ENCODE results near the gene PRRT1.
"Not testable (repeated sequence)": the region's sequence is repeated elsewhere in the genome, so short reads cannot be mapped to it uniquely, and the experiment has no call there.

The PRRT1 gene

DNA sequence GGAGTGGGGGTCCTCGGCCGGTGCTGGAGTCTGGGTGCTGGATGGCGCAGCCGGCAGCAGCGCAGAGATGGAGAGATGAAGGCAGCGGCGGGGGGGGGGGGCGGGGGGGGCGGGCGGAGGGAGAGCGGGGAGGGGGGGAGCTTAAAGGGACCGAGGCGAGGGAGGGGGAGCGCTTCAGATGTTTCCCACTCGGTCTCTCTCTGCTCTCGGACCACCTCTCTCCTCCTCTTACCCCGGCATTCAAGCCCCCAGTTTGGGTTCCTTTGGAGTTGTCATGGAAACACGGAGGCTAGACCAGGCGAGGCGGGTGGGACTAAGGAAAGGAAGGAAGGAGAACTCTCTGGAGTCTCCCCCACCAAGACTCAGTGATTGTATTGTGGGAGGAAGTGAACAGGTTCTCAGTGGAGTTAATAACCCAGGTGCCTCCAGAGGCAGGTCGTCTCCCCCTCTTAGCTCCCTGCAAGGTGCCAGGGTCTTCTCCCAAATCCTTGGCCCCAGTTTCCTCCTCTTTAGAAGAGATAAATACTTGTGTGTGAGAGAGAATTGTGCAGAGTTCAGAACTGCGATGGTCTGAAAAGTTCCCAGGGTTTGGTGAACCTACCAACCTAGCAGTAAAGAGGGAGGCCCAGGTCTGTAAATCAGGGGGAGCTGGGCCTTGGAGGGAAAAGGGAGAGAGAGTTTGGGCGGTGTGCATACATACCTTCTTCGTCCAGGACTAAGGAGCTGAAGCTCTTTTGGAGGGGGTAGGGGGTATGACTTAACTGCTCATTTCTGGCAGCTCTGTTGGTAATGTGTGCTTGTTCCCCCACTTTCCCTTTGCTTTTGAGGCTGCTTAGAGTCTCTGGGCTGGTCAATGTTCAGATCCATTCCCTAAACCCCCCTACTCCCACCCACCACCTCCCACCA, at the start of gene PRRT1:
TSS of gene PRRT1 (minus strand) at position 77 of the 906 bp plus-strand sequence. CDS start 112 bp downstream, outside the sequence.
- DNase-seq (ENCODE audit: low spot score) = peak; percentile 57

DNA sequence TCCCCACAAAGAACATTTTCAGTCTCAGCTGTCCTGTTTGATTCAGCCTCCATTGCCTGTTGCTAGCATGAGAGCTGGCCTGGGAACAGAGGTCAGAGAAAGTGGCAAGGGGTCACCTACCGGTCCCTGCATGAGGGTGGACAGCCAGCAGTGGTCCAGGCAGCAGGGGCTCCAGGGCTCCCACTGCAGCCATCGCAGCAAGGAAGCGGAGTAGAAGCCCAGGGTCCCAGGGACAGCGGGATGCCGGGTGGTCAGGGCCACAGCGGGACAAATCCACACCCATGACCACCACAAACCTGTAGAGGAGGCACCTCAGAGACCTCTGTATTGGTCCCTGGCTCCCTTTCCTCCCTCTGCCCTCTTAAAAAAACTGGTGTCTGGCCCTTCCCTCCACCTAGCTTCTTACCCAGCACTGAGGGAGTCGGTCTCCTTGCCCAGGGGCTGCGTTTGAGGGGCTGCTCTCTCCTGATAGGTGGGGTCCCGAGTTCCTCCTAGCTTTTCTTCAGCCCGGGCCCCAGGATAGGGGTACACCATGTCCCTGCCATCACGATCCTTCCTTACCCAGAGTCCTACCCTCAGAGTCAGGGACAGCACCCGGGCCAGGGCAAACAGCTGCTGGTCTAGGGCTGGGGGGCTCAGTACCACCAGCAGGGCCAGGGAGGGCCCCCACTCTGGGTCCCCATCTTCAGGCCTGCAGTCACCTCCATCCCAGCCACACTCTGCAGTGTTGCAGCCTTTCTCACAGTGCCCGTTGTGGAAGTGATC, 49.2 kb upstream of the PRRT1 start:
- DNase-seq (ENCODE audit: low spot score) = no peak

DNA sequence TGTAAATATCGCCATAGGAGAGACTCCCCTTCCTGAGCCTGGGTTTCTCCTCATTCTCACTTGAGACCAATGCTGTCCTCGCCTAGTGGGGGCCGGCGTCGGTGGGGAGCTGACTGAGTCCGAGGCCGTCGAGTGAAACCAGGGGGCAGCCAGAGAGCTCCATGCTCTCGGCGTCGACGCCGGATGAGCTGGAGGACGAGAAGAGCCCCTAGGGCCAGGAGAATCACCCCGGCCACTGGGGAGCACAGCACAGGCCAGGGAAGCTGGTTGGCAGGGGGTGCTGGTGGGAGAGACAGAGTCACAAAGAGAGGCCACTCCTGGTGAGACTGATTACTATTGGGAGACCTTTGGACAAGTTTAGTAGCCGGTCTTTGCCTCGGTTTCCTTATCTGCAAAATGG, 47.1 kb upstream of the PRRT1 start:
- DNase-seq (ENCODE audit: low spot score) = no peak

DNA sequence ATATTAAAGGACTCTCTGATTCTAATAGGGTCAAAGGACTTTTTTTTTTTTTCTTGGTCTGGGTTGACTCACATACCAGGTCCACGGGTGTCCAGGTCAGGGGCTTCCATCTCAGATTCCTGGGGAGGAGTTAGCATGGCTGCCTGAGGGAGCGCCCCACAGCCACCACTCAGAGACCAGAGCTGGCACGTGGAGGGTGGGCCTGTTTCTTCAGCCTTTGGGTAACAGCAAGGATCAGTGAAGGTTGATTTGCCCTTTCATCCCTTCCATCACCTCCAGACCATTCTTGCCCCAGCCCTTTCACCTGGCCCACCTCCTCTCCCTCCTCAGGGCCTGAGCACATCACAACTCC, 46.6 kb upstream of the PRRT1 start:
- DNase-seq (ENCODE audit: low spot score) = no peak

DNA sequence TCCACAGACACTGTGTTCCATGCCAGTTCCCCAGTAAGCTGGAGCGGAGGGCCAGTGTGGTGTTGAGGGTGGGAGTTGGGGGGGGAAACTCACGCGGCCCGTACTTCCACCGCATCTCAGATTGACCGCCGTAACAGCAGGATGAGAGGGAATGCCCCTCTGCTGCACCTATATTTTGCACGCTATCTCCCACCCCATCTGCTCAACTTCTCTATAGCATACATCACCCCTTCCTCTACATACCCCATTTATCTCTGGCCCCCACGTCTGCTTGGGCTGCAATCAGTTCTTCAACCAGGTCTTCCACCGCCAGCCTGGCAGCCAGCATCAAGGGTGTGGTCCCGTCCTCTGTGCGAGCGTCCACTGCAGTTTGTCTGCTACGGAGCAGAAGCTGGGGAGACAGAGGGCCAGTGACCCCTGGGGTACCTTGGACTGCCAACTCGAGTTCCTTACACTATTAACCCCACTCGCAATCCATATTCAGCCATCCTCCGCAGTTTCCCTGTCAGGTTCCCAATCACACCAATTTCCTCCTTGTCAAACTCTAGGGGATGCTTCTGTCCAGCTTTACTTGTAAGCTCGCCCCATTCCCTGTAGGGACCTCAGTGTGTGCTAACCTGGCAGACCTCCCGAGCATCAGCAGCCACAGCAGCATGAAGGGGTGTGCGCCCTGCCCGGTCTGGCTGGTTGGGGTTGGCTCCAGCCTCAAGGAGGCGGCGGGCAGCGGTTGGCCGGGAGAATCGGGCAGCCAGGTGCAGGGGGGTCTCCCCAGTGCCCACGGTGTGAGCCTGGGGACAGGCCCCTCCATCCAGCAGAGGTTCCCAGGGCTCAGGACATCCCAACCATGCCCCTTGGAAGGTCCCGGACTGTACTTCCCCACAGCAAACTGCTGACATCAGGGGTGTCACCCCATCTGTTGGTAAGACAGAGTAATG, 45.2 kb upstream of the PRRT1 start:
- DNase-seq (ENCODE audit: low spot score) = peak; percentile 62

DNA sequence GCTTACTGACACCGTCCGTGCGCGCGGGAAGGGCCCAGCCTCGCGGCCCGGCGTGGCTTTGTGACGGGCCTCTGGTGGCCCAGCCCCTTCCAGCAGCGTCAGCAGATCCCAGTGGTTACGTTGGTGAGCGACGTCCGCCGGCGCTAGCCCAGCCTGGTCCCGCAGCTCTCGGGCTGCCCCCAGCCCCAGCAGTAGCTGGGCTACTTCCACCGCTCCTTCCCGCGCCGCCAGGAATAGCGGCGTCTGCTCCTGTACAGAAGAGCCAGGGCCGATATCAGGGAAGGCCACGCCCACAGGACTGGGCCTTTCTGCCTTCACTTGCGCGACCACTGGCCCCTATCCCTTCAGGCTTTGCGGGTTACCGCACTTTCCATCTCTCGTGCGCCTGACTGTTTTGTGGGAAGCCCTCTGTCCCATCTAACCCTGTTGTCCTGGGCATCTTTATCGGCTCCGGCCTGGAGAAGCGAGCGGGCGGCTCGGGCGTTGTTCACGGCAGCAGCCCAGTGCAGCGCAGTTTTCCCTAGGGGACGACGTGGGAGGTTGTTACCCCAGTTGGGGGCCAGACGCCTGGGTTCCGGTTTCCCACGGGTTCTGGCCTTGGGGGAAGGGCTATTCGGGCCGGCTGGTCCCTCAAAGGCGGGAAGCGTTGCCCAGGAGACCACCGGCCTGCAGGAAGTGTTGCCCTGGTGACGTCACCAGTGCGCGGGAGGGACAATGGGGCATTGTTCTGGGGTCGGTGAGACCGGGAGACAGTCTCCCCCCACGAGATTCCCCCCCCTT, 44.4 kb upstream of the PRRT1 start:
- peak; percentile 92 for DNase-seq (ENCODE audit: low spot score)

DNA sequence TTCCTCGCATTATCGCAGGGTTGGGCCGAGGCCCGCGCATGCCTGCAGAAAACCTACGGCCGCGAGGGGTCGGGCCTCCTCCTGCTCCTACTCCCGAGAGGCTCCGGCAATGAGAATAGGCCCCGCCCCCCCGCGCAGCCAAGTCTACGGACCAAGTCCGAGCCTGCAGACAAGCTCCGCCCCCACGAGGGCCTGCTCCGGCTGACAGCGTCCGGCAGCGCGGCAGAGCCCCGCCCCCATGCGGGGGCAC, 43.8 kb upstream of the PRRT1 start:
- peak; percentile 100 for DNase-seq (ENCODE audit: low spot score)

DNA sequence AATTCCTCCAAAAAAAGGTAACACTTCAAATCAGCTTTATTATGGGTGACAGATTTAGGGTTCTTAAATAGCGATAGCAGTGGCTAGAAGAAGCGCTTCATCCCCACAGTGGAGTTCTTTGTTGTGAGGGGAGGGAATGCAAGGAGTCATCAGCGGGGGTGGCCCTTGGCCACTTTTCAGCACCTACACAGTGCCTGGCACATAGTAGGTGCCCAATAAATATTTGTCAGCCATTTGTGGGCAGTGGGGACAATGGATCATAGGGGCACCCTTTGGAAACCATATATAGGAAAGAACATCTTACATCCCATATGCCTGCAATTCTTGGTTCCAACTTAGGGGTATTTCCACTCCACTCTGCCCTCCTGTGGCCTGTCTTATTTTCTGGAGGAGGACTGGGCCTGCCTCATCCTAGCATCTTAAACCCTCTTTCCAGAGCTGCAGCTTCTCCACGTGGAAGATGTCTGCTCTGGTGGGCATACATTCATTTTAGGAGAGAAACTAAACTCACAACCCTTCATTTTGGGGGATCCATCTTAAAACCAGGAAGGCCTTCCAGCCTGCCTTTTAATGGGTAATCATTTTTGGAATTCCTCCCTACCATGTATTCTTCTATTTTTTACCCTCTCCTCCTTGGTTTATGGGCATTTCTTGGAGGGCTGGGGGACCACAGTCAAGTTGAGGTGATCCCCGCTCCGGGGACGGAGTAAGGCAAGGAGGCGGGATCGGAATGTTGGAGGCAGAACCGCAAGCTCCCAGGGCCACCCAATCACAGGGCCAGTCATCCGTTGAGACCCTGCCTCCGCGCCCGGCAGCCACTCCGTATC, 43.3 kb upstream of the PRRT1 start:
- DNase-seq (ENCODE audit: low spot score) = no peak

DNA sequence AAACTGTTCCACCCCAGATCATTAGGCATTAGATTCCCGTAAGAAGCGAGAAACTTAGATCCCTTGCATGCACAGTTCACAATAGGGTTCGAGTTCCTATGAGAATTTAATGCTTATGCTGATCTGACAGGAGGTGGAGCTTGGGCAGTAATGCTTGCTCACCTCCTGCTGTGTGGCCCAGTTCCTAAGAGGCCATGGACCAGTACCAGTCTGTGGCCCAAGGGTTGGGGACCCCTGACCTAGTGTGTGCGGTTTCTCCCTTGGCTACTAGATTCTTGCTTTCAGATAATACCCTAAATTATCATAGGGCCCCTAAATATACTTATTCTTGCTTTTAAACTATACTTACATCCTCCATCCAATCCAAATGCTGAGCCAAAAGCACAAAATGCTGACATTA, 42.6 kb upstream of the PRRT1 start:
- DNase-seq (ENCODE audit: low spot score) = no peak

DNA sequence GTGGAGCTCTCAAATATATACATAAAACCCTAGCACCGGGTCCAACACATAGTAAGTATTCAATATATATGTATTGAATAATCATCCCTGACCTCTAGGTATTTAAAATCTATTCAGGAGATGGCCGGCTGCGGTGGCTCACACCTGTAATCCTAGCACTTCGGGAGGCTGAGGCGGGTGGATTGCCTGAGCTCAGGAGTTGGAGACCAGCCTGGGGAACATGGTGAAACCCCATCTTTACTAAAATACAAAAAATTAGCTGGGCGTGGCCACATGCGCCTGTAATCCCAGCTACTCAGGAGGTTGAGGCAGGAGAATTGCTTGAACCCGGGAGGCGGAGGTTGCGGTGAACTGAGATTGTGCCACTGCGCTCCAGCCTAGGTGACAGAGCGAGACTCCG, 41.4 kb upstream of the PRRT1 start:
- not testable (repeated sequence) for DNase-seq (ENCODE audit: low spot score)

DNA sequence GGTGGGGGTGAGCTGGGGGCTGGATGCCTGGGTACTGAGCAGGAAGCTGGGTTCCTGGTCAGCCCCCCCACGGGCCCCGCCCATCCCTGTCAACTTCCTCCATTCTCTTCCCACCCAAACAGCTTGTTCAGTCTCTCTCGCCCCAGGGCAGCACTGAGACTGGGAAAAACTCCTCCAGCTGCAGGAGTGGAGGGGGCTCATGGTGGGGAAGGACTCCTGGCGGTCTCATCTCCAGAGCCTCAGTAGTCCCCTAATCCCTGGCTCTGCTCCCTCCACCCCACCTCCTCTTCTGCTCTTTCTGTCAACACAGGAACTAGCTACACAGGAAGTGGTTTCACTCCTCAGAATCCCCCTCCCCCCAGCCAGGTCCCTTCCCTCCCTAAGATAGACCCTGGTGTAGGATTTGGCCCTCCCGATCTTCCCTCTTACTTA, 40.9 kb upstream of the PRRT1 start, which contains the start of gene GPSM3:
TSS of gene GPSM3 (minus strand) at position 36 of the 432 bp plus-strand sequence. CDS start 130 bp downstream, outside the sequence.
- DNase-seq (ENCODE audit: low spot score) = no peak

DNA sequence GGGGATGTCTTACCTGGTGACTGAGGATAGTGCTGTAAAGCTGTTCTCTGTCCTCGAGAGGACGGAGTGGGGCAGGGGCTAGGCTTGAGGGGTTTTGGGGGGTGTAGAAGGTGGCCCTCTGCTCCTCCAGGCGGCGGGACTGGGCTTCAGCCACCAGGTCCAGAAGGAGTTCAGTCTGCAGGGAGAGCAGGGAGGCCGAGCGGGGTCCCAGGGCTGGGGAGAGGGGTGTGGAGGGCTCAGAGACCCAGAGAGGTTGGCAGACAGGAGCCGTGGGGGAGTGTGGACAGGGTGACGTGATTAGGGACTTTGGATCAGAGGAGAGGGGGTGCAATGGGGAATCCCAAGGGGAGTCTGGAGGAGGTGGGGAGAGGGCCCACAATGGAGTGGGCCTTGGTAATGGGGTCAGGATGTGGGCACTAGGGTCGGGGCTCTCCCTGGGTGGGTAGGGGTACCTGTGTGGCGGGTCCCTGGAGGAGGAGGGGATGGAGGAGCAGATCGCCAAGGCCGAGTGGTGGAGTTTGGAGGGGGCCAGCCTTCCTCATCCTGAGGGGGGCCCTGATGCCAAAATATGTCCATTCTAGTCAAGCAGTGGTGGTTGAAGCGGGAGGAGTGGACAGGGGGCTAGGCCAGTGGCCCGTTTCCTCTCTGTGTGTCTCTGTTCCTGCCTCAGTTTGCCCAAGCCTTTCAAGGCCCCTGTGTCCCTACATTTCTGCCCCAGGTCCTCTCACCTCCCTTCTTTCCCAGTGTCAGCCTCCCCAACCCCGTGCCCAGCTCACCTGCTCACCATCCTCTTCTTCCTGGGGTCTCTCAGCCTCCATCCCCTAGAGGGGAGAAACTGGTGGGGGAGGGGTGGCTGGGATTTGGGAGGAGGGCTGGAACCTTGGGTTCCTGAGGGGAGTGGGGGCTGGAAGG, 40.2 kb upstream of the PRRT1 start:
- no peak for DNase-seq (ENCODE audit: low spot score)

DNA sequence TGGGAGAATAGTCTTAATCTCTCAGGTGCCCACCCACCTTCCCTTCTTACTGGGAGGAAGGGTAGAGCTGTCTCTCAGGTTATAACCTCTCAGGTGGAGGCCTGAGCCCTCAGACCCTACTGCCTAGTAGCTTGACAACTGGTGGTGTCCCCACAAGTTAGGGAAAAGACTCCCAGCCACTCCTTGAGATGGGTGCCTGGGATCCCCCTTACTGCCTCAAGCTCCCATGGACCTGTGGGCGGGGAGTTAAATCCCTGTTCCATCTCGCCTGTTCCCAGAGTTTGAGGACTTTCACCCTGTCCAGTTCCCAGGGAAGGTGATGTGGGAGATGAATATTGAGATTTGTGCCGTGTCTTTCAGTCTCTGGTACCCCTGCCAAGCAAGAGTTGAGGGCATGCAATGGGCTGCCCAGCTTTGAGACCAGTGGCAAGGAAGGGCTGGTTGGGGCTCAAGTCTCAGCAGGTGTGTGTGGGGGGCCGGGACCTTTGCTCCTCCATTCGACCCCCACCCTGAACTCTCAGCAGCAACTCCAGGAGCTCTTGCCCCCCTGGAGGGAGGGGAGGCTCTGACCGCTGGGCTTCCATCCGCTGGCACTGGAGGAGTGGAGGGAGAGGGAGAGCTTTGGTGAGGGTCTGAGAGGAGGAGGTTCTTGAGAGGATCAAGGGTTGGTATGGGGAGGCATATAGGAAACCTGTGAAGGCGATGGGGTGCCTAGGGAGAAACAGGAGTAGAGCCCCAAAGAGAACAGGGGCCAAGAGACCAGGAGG, 39.4 kb upstream of the PRRT1 start:
- DNase-seq (ENCODE audit: low spot score) = peak; percentile 48

DNA sequence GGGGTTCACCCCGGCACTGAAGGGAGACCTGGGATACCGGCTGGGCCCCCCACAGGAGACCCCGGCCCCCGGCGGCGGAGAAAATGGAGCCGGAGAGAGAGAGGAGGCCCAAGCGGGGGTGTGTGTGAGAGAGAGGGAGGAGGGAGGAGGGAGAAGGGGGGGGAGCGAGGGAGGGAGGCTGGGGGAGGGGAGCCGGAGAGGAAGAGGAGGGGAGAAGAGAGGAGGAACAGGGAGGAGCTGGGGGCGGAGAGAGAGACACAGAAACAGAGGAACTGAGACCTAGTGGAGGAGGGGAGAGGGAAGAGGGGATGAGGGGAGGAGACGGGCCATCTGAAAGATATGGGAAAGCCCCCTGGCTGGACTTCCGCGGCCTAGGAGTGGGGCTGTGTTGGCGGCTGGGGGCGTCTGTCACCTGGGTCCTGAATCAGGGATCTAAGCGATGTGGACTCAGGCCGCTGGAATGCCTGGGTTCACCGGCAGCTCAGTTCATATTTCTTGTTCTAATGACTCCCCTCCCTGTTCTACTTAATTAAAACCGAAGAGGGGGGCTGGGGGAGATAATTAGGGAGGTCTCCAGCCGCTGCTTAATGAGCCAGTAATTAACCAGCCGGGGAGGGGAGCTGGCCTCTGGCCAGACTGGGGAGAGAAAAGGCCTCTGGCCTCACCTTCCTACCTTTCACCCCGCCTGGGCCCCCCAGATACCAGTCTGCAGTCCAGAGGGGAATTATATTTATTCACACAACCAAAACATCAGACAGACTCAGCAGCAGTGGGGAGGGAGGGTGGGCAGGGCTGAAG, 38.5 kb upstream of the PRRT1 start, which contains the start of gene PBX2:
TSS of gene PBX2 (minus strand) at position 149 of the 798 bp plus-strand sequence. CDS start 287 bp downstream, outside the sequence.
- DNase-seq (ENCODE audit: low spot score) = peak; percentile 84

DNA sequence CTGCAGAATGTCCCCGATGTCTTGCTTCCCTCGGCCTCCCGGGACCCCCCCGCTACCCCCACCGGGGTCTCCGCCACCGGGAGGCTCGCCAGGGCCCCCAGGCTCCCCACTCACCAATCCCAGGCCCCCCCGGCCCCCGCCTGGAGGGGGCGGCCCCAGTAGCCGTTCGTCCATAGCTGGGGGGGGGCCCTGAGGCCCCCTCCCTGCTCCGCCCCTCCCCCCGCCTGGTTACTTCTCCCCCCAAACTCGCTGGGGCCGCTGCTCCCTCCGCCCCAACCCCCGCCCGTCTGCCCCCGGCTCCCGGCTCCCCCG, 38.0 kb upstream of the PRRT1 start:
- no peak for DNase-seq (ENCODE audit: low spot score)

DNA sequence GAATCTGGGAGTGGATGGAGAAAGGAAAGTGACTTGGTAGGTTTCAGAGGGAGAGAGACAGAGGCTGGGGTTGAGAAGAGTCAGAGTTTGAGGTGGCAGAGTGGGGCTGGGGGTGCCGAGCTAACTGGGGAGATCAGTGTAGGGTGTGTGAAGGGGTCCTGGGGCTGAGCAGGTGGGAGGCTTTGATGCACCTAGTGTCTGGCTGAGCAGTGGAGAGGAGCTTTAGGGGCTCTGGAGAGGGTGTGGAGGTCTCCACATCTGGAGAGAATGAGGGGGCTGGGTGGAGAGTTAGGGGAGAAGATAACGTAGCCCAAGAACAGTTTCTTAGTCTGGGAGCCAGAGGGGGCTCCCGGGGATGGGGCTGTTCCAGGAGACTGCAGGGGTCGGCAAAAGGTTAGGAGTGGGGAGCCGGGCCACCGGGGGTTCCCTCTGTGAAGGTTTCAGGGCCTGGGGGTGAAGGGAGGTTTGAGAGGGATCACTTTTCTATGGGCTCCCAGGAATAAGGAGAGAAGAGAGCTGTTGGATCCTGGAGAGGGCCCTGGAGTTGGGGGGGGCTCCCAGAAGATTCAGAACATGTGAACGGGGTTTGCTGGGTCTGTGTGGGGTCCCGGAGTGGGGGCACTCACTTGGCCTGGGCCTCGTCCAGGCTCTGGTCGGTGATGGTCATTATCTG, 37.5 kb upstream of the PRRT1 start:
- DNase-seq (ENCODE audit: low spot score) = no peak

DNA sequence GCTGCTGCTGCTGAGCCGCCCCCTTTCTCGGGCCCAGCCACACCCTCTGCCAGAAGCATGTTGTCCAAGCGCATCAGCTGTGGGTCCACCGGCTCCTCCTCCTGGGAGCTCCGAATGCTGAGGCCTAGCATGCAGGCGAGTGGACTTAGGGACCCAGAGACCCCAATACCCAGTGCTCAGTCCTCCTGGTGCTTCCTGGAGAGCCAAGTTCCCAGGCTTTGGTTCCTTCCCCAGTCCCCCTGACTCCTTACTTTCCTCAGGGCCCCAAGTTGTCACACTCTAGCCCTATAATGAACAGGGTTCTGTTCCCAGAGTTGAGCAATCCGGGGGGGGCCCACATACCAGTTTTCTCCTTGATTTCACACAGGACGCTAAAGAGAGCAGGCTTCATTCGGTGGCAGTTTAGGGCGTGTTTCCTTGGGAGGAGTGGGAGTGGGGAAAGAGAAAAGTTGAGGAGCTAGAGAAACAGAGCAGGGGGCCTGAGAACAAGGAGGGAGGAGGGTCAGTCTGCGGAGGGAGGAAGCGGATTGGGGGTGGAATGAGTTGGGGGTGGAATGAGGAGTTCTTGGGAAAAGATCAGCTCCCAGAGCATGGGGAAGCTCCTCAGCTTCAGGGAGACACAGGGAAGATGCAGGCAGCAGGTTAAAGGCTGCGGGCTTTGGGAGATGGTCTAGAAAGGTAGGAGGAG, 36.8 kb upstream of the PRRT1 start:
- DNase-seq (ENCODE audit: low spot score) = no peak

All from ecto neural progenitor cell (in vitro differentiated cells).